Activated CD4-positive, CD25-positive, alpha-beta regulatory T cell (primary cell): ENCODE measurements around the gene PIK3C2G.

Experiments
- DNase-seq, 4 experiments: peaks; one replicate each; lab custom pipeline; 2025; lab: John Stamatoyannopoulos, UW

Gene PIK3C2G

GRCh38 chr12:18419311-18419710 is 158.0 kb downstream of the PIK3C2G start:
- no peak for DNase-seq

- no peak for DNase-seq
Observed at GRCh38 chr12:18421867-18422266, 160.5 kb downstream of the PIK3C2G start.

DNA sequence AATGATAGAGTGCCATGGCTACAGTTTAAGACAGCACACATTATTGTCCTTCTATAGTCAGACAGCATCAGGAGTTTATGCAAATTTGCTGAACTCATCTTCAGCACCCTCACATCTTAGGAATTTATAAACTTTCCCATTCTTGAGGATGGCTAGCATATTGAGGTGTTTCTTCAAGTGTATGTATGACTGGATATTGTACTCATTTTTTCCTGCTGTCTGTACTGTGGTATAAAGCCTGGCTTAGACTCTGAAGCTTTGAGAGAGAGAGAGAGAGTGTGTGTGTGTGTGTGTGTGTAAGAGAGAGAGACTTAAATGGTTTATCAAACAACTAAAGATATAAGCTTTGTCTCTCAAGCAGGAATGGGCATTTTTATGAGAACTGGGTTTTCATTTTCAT is 161.6 kb downstream of the PIK3C2G start:
- no peak for DNase-seq

DNA sequence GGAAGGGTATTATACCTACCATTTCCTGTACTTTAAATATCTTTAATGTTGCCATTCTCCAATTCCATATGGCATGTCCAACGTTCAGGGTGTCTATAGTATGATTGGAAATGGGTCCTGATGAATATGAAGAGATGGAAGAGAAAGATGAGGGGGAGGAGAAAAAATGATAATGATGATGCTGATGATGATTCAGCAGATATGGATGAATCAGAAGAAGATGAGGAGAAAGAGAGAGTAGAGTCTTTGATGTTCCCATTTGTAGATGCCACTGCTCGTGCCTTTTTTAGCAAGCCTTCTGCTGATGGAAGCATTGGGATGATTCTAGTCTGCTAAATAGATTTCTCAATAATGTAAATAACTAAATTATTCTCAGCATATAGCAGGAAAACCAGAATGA is 163.5 kb downstream of the PIK3C2G start:
- no peak for DNase-seq

DNA sequence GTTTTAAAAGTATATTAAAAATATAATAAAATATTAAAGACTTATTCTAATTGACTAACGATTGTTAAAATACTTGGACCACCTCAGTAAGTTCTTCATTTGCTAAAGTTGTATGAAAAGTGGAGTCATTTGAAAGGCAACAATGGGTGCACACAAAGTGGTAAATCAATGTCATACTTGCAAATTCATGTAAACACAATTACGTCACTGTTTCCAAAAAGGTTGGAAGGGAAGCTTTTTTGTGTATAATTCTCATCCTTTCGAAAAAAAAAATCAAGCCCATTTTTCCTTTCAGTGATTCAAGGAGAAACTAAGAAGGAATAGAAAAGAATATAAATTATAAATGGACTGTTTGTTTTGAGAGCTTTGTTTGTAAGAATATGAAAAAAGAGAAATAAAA is 166.2 kb downstream of the PIK3C2G start:
- DNase-seq: no peak

DNA sequence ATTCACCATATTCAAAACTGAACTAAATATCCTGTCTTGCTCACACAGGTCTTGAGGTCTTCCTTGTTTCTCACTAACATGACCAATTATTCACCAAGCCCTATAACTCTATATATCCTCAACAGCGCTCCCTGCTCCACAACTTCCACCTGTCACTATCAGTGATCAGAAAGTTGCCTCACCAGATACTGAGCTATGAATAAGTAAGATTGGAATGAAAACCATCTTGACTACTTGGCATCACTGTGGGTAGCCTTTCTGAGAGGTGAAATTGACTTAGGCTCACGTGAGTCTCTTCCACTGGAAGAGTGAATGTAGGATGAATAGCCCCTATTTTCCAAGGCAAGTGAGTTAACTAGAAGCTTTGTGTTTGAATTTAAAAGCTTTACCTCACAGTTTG is 167.1 kb downstream of the PIK3C2G start:
- DNase-seq: no peak

DNA sequence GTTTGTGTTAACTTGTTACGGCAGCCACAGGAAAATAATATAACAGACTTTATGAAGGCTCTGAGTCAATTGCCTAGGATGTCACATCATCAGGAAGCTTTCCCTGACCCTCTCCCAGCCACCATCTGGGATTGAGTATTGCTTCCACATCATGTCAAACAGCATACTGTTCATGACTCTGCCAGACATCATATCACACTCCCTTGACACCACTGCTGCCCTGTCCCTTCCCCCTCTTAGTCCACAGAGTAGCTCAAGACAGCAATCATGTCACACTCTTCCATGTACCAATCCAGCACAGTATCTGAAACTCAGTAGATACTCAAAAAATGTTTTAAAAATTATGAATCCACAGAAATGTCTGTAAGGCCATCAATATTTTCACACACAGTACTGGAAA is 168.0 kb downstream of the PIK3C2G start:
- no peak for DNase-seq

DNA sequence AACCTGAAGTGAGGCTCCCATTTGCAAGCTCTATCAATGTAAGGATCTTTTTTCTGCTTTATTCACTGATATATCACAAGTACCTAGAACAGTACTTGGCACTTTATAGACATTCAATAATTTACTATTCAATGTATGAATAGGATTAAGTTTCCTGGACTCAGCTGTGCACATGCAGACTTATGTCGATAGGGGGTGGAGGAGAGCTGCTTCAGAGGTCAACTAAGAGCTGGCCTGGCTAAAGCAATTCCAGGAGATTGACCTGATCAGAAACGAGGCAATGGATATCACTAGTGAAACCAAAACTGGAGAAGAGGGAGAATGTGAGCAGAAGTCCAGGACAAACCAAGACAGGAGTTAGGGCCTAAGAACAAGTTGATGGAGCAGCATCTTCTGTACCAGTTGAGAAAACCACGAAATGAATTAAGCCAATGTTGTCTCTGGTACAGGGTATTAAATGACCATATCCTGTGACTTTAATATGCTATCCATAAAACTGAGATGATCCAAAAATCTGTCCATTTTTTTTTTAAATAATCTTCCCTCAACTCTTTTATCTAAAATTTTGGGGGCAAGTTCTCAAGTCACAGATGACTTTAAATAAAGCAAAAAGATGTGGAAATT is 169.2 kb downstream of the PIK3C2G start:
- no peak for DNase-seq

DNA sequence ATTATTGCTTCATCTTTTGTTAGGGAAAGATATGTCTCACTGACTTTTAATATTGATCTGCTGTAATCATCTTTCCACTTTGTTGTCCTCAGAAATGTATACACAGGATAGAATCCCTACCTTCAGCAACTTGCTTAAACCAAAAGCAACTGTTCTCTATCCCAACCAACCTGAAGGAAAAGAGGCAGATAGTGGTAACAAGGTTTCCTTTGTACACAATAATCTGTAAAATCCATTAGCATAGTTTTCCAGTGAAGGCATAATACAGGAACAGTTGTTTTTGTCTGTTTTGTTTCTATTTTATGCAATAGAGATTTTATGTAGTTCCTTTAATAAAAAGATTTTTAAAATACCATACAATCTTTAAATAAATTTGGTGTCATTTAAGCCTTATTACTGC is 170.5 kb downstream of the PIK3C2G start:
- no peak for DNase-seq

- DNase-seq: no peak
Observed at GRCh38 chr12:18432206-18432605, 170.9 kb downstream of the PIK3C2G start.

DNA sequence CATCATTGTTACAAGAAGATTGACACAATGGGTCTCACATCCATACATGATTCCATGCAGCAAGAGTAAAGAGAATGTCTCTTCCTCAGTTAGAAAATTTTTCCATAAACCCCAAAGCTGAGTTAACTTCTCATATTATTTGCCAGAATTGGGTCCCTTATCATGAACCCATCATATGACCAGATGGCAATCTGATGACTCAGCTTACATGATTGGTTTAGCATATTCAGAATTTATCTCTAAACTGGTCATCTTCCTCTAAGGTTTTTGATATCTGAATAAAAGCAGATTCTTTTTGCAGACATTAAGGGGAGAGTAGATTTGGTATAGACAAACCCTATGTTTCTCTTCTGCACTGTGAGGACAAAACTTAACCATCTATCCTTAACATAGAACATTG is 174.9 kb downstream of the PIK3C2G start:
- no peak for DNase-seq

- DNase-seq: no peak
Observed at GRCh38 chr12:18439541-18439940, 178.2 kb downstream of the PIK3C2G start.

DNA sequence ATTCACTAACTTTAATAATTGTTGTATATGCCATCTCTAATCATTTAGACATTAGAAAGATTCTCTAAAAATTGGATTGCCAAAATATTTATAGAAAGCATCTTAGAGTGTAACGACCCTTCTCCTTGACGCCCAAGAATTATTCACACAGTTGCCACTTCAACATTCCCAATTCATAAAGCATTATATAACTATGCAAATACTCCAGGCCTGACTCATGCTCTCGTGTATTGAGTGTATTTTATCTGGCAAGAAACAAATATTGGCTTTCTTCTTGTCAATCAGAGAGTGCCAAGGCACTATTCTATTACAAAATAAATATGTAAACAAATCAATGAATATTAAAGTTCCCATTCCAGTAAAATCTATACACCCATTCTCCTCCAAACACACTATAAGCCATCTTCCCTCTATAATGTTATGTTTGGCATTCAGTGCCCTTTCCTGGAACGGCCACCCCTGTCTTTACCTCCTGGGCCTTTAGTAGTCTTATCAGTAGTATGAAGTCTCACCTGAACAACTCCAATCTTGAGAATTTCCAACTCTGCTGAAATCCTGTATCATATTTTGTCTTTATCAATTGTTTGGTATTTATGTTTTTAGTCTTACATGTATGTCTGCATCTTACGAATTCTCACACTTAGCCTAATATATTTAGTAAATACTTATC is 182.6 kb downstream of the PIK3C2G start:
- no peak for DNase-seq

DNA sequence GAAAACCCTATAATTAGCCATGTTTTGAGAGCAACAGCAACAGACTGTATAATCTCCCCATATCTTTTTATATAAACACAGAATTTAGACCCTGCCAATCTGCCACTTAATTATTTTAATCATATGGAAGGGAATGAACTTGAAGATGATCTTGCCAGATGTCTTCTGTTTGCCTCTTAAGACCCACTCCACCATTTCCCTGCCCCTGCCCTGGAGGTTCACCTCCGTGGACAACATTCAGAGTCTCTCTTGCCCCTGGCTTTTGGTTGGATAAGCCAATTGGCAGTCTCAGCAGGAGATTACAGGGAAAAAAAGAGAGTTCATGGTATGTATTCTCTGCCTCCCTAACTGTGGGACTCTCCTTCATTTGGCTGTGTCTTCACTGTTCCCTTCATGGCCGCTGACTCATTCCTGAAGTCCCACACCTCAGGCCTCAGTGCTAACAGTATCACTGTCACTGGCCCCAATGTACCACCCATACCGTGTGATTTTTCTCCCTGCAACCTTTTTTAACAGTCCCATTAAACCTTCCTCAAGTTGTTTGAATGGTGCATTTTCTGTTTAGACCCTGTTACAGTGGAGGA is 184.8 kb downstream of the PIK3C2G start:
- DNase-seq: no peak

- no peak for DNase-seq
Observed at GRCh38 chr12:18454330-18454729, 193.0 kb downstream of the PIK3C2G start.

- no peak for DNase-seq
Observed at GRCh38 chr12:18456344-18456743, 195.0 kb downstream of the PIK3C2G start.

GRCh38 chr12:18457362-18457761 is 196.0 kb downstream of the PIK3C2G start:
- no peak for DNase-seq

DNA sequence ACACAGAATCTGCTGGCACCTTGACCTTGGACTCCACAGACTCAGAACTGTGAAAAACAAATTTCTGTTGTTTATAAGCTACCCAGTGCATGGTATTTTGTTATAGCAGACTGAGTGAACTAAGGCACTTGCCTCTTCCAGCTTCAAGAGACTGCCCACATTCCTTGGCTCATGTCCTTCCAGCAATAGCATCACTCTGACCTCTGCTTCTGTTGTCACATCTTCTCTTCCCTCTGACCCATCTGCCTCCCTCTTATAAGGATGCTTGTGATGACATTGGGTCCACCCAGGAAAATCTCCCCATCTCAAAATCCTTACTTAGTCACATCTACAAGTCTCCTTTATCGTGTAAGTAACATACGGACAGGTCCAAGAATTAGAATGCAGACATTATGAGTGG is 200.4 kb downstream of the PIK3C2G start:
- DNase-seq: no peak

GRCh38 chr12:18462442-18462841 is 201.1 kb downstream of the PIK3C2G start:
- no peak for DNase-seq

DNA sequence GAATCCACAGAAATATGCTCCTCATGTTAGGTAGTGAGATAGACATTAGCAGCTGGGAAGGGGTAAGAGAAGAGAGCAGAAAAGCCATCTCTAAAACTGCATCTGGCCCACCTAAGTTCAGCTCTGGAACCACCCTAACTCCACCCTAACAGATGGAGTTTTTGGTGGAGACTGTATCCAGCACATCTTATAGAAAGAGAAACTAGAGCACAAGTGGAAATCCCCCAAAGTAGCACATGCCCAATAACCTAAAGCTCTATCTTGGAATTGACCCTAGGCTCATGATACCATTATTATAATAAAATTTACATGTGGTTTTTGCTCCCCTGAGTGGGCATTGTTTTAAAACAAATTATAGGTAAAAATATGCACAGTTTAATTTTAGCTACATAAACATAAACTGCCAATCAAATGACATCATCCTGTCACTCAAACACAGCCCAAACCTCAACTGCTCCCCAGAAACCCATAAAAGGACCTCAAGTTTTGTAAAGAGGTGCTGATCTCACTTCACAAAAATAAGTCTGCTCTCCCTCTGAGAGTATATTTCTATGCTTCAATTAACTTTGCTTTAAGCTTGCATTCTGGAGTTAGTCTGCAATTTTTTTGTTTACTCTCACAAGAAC is 206.4 kb downstream of the PIK3C2G start:
- DNase-seq: no peak

GRCh38 chr12:18468246-18469075 is 207.1 kb downstream of the PIK3C2G start:
- no peak for DNase-seq

DNA sequence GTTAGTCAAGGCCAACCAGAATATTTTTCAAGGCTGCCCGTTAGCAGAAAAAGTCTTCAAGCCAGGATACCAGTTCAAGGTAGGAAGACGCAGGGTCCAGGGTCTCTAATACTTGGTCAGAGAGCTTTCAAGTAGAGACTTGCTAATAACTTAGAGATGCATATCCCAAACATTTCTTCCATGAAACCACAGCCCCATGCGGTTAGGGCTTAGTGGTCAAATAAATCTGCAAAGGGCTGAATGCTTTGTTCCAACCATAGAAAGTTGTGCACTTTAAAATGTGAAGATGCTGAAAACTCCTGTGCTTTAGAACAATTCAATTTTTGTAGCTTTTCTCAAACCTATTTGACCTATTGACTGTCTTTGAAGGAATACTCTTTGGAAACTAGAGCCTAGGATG is 208.9 kb downstream of the PIK3C2G start:
- no peak for DNase-seq
